ENCODE measurements around the gene ZNF830. TPM values are rescaled to one million over a fixed set of nuclear protein-coding genes. Genes with fewer than 3 reads are reported as not detected.

The ZNF830 gene
- total and polyA plus RNA-seq, 4 donors, result 3.6 to 6.9 (median 4.6) TPM

DNA sequence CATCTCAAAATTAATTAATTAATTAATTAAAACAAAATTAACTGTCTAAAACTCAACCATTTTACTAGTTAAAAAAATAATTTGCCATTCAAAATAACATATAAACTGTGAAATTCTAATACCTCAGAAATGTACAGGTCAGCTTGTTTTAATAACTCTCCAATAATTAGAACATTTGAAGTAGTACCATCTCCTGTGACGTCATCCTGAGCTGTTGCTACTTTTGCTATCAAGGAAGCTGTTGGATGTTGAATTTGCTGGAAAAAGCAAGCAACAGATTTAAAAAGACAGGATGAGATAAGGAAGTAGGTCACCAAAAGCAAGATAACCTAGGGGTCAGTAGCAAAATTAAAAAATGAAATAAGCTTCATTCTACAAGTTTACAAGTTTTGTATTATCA, 2.9 kb upstream of the ZNF830 start:
- Histone ChIP-seq H3K36me3 (ENCODE audit: control insufficient read depth in 4 of 4, insufficient read depth in 3 of 4, low read depth in 1 of 4, low read length in 3 of 4) (no peaks in the 10 kb centered on the region), H3K9me3 (ENCODE audit: control insufficient read depth in 4 of 4, low read length in 3 of 4) (no peaks in the 10 kb centered on the region), H3K9ac (ENCODE audit: low read depth in 1 of 2, low read length in 2 of 2) (no peak overlapping the region), H3K27ac (ENCODE audit: low read depth in 1 of 2, low read length in 2 of 2) (no peak overlapping the region), H3K27me3 (ENCODE audit: control insufficient read depth in 4 of 4, insufficient read depth in 4 of 4, low read length in 3 of 4) (no peaks in the 10 kb centered on the region), H3K4me3 (ENCODE audit: low read depth in 1 of 3, low read length in 3 of 3) (no peak overlapping the region), H3K4me1 (ENCODE audit: control insufficient read depth in 4 of 4, insufficient read depth in 4 of 4, low read length in 3 of 4) (peaks cover 3 to 20% (median 19%) of the 10 kb centered on the region in 4 donors)
- TF ChIP-seq TAF1 (conservative IDR thresholded peaks at IDR 0.05) (no peak), HNF4G (IDR thresholded peaks at IDR 0.05) (no peak), REST (IDR thresholded peaks at IDR 0.05) (no peak), JUND (IDR thresholded peaks at IDR 0.05) (no peak), FOXA2 (IDR thresholded peaks at IDR 0.05) (no peak), RAD21 (IDR thresholded peaks at IDR 0.05) (no peak), YY1 (IDR thresholded peaks at IDR 0.05) (no peak), SP1 (IDR thresholded peaks at IDR 0.05) (no peak), FOXA1 (IDR thresholded peaks at IDR 0.05) (no peak), EGR1 (IDR thresholded peaks at IDR 0.05; ENCODE audit: low read depth in 2 of 2) (no peak), RXRA (IDR thresholded peaks at IDR 0.05) (no peak), HNF4A (conservative IDR thresholded peaks at IDR 0.05) (no peak), NR2F2 (IDR thresholded peaks at IDR 0.05) (no peak), GABPA (IDR thresholded peaks at IDR 0.05 in 1 of 2, conservative IDR thresholded peaks at IDR 0.05 in 1 of 2) (no peak)
- TF ChIP-seq, protein P1, sequence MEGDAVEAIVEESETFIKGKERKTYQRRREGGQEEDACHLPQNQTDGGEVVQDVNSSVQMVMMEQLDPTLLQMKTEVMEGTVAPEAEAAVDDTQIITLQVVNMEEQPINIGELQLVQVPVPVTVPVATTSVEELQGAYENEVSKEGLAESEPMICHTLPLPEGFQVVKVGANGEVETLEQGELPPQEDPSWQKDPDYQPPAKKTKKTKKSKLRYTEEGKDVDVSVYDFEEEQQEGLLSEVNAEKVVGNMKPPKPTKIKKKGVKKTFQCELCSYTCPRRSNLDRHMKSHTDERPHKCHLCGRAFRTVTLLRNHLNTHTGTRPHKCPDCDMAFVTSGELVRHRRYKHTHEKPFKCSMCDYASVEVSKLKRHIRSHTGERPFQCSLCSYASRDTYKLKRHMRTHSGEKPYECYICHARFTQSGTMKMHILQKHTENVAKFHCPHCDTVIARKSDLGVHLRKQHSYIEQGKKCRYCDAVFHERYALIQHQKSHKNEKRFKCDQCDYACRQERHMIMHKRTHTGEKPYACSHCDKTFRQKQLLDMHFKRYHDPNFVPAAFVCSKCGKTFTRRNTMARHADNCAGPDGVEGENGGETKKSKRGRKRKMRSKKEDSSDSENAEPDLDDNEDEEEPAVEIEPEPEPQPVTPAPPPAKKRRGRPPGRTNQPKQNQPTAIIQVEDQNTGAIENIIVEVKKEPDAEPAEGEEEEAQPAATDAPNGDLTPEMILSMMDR (IDR thresholded peaks at IDR 0.05; ENCODE audit: low read depth, low read length, missing input control), result no peak
- TF ChIP-seq, protein P2, sequence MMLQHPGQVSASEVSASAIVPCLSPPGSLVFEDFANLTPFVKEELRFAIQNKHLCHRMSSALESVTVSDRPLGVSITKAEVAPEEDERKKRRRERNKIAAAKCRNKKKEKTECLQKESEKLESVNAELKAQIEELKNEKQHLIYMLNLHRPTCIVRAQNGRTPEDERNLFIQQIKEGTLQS (IDR thresholded peaks at IDR 0.05), result no peak
- TF ChIP-seq, protein P3, sequence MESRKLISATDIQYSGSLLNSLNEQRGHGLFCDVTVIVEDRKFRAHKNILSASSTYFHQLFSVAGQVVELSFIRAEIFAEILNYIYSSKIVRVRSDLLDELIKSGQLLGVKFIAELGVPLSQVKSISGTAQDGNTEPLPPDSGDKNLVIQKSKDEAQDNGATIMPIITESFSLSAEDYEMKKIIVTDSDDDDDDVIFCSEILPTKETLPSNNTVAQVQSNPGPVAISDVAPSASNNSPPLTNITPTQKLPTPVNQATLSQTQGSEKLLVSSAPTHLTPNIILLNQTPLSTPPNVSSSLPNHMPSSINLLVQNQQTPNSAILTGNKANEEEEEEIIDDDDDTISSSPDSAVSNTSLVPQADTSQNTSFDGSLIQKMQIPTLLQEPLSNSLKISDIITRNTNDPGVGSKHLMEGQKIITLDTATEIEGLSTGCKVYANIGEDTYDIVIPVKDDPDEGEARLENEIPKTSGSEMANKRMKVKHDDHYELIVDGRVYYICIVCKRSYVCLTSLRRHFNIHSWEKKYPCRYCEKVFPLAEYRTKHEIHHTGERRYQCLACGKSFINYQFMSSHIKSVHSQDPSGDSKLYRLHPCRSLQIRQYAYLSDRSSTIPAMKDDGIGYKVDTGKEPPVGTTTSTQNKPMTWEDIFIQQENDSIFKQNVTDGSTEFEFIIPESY (IDR thresholded peaks at IDR 0.05), result no peak
- TF ChIP-seq, protein P4, sequence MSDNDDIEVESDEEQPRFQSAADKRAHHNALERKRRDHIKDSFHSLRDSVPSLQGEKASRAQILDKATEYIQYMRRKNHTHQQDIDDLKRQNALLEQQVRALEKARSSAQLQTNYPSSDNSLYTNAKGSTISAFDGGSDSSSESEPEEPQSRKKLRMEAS (IDR thresholded peaks at IDR 0.05), result no peak
- WGBS, result 76% methylated on average over 1 of the region's 1 CpG
- DNase-seq (ENCODE audit: low spot score), result no peak
